ENCODE measurements around the gene TBKBP1. TPM values are rescaled to one million over a fixed set of nuclear protein-coding genes. Genes with fewer than 3 reads are reported as not detected.

TBKBP1 gene
- total and polyA plus RNA-seq, 2 of the 4 experiments (the other 2 are of a cell fraction), result 3.4 to 8.5 TPM

DNA sequence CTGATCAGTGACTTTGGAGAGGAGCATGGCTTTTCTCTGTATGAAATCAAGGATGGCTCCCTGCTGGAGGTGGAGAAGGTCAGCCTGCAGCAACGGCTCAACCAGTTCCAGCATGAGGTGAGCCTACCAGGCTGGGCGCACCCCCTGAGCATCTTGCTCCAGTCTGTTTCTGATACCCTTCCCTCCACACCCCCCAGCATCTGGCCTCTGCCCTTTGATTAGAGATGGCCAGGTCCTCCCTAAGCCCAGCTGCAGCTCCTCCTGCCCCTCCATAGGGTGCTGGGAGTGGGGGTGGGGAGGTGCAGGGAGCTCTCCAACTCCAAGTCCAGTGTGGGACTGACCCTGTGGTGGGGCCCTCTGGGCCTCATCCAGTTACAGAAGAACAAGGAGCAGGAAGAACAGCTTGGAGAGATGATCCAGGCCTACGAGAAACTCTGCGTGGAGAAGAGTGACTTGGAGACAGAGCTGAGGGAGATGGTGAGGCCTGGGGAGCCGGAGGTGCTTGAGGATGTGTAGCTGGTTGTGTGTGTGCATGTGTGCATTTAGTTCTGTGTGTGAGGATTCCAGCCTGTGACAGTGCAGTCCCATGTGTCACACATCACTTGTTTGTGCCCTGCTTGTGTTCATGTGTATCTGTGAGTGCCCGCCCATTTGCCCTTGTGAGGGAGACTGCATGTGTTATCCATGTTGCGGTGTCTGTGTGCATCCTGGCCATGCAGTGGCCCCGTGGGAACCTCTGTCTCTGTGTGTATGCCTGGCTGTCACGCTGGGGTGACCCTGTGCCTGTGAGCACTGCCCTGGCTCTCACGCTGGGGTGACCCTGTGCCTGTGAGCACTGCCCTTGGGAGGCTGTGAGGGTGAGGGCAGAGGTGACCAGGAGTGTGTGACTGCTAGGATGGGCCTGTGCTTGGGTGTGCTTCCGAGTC, 3.0 kb downstream of the TBKBP1 start:
- H3K9me3 ChIP-seq (ENCODE audit: control insufficient read depth, insufficient read depth, low read length), result no peaks in the 10 kb centered on the region
- ChIA-PET CTCF (interaction anchor here (1.3 kb wide), 2 partner anchors 93 to 104 kb away, joined by 3 read pairs; no protein-coding TSS in a partner anchor), POLR2A (ENCODE audit: unreplicated experiment) (interaction anchor here (0.5 kb wide), 1 partner anchor 201 kb away, joined by 4 read pairs; no protein-coding TSS in a partner anchor)
- BruUV-seq (replicated peaks), result no TSS peak
- H3K4ac ChIP-seq (ENCODE audit: low read depth, low read length), result no peak overlapping the region
- no peak overlapping the region for H2BK5ac ChIP-seq (ENCODE audit: low read depth, low read length, poor library complexity, severe bottlenecking)
- no peak overlapping the region for H3K4me2 ChIP-seq (ENCODE audit: low read depth, low read length)
- no peak overlapping the region for H2AK5ac ChIP-seq (ENCODE audit: low read depth, low read length)
- no peak overlapping the region for H2BK15ac ChIP-seq (ENCODE audit: low read depth, low read length)
- ATAC-seq (ENCODE audit: low read depth) (no peak), DNase-seq (no peak)
- H2BK20ac ChIP-seq (ENCODE audit: low read depth, low read length), result no peak overlapping the region
- H4K20me1 ChIP-seq (ENCODE audit: insufficient read depth, low read length), result peaks cover 13% of the 10 kb centered on the region; the same call in 1 of the 2 replicates
- H3K9ac ChIP-seq (ENCODE audit: low read depth, low read length), result no peak overlapping the region
- no peak overlapping the region for H3K14ac ChIP-seq (replicated peaks; ENCODE audit: low read depth, low read length)
- no peak overlapping the region for H4K91ac ChIP-seq (ENCODE audit: insufficient read depth, low read depth, low read length)
- no peak overlapping the region for H3K18ac ChIP-seq (ENCODE audit: low read depth, low read length)
- H4K5ac ChIP-seq (ENCODE audit: low read depth, low read length), result no peak overlapping the region
- H3K23ac ChIP-seq (ENCODE audit: low read depth, low read length), result no peak overlapping the region
- dilution Hi-C loops (cut with HindIII; ENCODE audit: low sequenced_read_pairs, unreplicated experiment) (no loop called here), in situ Hi-C loops (cut with MboI; ENCODE audit: low sequenced_read_pairs) (no loop called here), intact Hi-C loops (cut with micrococcal nuclease) (no loop called here)
- no peak overlapping the region for H3K56ac ChIP-seq (ENCODE audit: extremely low read depth, insufficient read depth, low read length)
- H2BK120ac ChIP-seq (ENCODE audit: low read depth, low read length), result no peak overlapping the region
- no peak overlapping the region for H2AFZ ChIP-seq (replicated peaks; ENCODE audit: low read length, poor library complexity)
- H2AK9ac ChIP-seq (replicated peaks; ENCODE audit: low read depth, low read length, poor library complexity), result no peak overlapping the region
- H3K4me1 ChIP-seq (ENCODE audit: control insufficient read depth, insufficient read depth, low read length), result peaks cover 11% of the 10 kb centered on the region
- H3K79me1 ChIP-seq (ENCODE audit: low read depth in 1 of 2, low read length in 2 of 2), result peaks cover 5 to 10% of the 10 kb centered on the region in 2 experiments; a peak in 2 of 4 replicates
- H3K9me1 ChIP-seq (ENCODE audit: insufficient read depth, low read length), result 0 out of 2 replicates have a peak, but pooled peaks cover 3% of the 10 kb centered on the region
- TF ChIP-seq CEBPB (IDR thresholded peaks at IDR 0.05; ENCODE audit: low read depth, low read length) (no peak), POLR2A (IDR thresholded peaks at IDR 0.05; ENCODE audit: low read depth, low read length) (no peak), MAFK (IDR thresholded peaks at IDR 0.05; ENCODE audit: low read depth, low read length) (no peak)
- H3K36me3 ChIP-seq (ENCODE audit: control insufficient read depth, insufficient read depth, low read length), result peaks cover 25% of the 10 kb centered on the region; the same call in 1 of the 2 replicates
- H4K8ac ChIP-seq (ENCODE audit: low read depth in 2 of 2, low read length in 2 of 2), result no peak overlapping the region
- H3K27ac ChIP-seq (ENCODE audit: insufficient read depth, low read length), result no peak overlapping the region
- H3K4me3 ChIP-seq (ENCODE audit: insufficient read depth, low read depth, low read length), result no peak overlapping the region
- 96% methylated on average over 4 of the region's 11 CpGs; no CpG with 5 or more reads in 1 of the 2 experiments for WGBS, 2 experiments (ENCODE audit: extremely low coverage in 2 of 2, insufficient read length in 1 of 2)
- no peaks in the 10 kb centered on the region; the same call in 1 of the 2 replicates for H3K27me3 ChIP-seq (ENCODE audit: control insufficient read depth, insufficient read depth, low read length)

Measured in IMR-90 (cell line).